Measurements from ENCODE around the gene PUM2.

DNA sequence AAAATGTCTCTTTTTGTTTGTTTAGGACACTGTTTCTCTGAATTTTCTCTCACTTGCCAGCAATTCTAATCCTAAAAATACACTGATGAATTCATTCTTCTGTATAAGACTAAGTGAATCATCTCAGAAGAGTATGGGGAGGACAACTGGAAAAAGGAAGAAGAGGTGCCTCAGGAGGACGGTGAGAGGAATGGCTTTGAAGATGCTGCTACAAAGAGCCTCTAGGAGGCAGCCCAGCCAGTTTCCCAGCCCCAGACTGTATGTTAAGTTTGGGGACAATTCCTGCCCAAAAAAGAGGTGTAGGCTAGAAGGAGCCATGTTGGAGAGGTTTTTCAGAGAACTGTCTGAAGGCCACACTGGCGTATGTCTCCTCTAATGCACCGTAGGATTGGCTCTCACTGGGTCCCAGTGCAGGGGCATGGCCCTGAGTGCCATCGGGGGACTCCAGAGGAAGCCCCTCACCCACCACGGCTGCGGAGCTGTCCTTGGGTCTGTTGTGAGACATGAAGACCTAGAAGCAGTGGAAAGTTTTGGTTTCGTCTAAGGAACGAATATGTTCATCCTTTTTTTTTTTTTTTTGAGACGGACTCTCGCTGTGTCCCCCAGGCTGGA is 122.6 kb downstream of the PUM2 start:
- TF ChIP-seq CTCF (conservative IDR thresholded peaks at IDR 0.05 in 1 of 2, IDR thresholded peaks at IDR 0.05 in 1 of 2; ENCODE audit: extremely low read depth in 1 of 2, insufficient read depth in 1 of 2, low read depth in 1 of 2, low read length in 2 of 2) (peak in 1 of 2 donors; percentile 7), EZH2 (IDR thresholded peaks at IDR 0.05; ENCODE audit: borderline replicate concordance, low read length) (no peak)
